A549 treated with AZD9567 at 1 μM for 4 hours (cell line): ENCODE data around the gene POLR2J. TPM values are rescaled to one million over a fixed set of nuclear protein-coding genes. Genes with fewer than 3 reads are reported as not detected.

Experiments
- total RNA-seq: library from RNA; stranded (reverse); fragments of 200-300 nt; extraction: Qiagen RNA extraction; gene quantifications from 5 replicates; pipeline ENCODE4 v1.2.3, GENCODE V29; 2022; ENCODE audit not compliant: insufficient read depth

The POLR2J gene
- total RNA-seq = 93.0 to 111 TPM (median 107 TPM) in 5 replicates

GRCh38 chr7:102478314-102479208, at the start of gene POLR2J:
POLR2J (minus strand) TSS chr7:102478922; CDS start chr7:102478860, 62 bp downstream.

GRCh38 chr7:102517550-102518147, 38.9 kb upstream of the POLR2J start, which contains the start of gene RASA4B:
RASA4B (minus strand) TSS chr7:102517777; CDS start chr7:102517710, 67 bp downstream.

GRCh38 chr7:102464577-102465280, 14.0 kb downstream of the POLR2J start, which contains the start of the genes ALKBH4 and LRWD1:
ALKBH4 (minus strand) TSS chr7:102464863; CDS start chr7:102464836, 27 bp downstream.
LRWD1 (plus strand) TSS chr7:102464984; CDS start chr7:102465081, 97 bp downstream.

DNA sequence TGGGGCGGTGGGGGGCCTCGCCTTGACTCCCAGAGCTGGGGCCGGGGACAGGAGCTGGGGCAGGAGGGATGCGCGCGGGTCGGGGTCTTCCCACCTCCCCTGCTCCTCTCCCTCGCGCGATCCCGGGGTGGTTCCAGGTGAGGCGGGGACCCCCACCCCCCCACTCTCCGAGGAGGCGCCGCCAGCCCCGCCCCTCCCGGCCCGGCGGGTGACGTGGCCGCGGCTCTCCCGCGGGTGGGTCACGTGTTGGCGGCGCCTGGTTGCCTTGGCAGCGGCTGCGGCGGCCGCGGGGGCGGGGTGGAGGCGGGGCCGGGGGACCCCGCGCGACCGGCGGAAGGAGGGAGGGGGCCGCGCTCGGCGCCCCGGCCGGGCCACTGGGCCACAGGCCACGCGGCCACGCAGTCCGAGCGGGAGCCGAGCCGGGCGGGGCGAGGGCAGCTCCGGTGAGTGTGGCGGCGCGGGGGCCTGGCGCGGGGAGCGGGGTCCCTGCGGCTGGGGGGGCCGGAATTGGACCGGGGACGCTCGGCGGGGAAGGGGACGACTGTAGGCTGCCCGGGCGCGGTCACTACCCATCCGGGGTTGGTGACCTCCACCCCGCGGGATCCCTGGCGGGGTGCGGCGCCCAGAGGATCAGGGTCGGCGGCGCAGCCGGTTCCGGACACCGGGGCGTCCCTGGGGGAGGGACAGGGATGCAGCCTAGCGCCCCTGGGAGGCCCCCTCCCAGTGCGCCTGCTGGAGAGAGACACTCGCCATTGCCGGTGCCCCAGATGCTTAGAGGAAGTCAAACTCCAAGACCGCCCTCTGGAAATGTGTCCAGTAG, 45.3 kb downstream of the POLR2J start, which contains the start of gene ORAI2:
Gene ORAI2 (plus strand): TSS at position 357 of the 820 bp plus-strand sequence. CDS start 5,382 bp downstream, outside the sequence.

Other genes with a start within 250 kb of the POLR2J start
- gene SH2B2, start 192.1 kb downstream of the POLR2J start, total RNA-seq = 2.7 to 3.8 TPM (median 3.6 TPM) in 4 of 5 replicates, not detected in the other
- not detected in 5 replicates for gene SPDYE6, start 122.5 kb downstream of the POLR2J start, total RNA-seq
- gene PRKRIP1, start 82.6 kb downstream of the POLR2J start, total RNA-seq = 19.5 to 24.7 TPM (median 23.6 TPM) in 5 replicates
- gene ORAI2, start 45.3 kb downstream of the POLR2J start, total RNA-seq = 22.2 to 34.0 TPM (median 33.6 TPM) in 5 replicates
- 8.6 to 10.7 TPM (median 8.8 TPM) in 5 replicates for gene ALKBH4, start 14.1 kb downstream of the POLR2J start, total RNA-seq
- gene LRWD1, start 13.9 kb downstream of the POLR2J start, total RNA-seq = 27.4 to 36.9 TPM (median 34.1 TPM) in 5 replicates
- gene RASA4B, start 38.9 kb upstream of the POLR2J start, total RNA-seq = 1.5 to 2.2 TPM (median 1.8 TPM) in 5 replicates
- gene UPK3BL2, start 64.8 kb upstream of the POLR2J start, total RNA-seq = 2.4 to 3.8 TPM (median 2.8 TPM) in 4 of 5 replicates, not detected in the other
- 0.07 TPM in 1 of 5 replicates, not detected in the others for gene SPDYE2, start 72.3 kb upstream of the POLR2J start, total RNA-seq
- gene POLR2J3, start 93.7 kb upstream of the POLR2J start, total RNA-seq = 14.1 to 45.7 TPM (median 36.2 TPM) in 5 replicates
- gene RASA4, start 137.8 kb upstream of the POLR2J start, total RNA-seq = 2.0 to 3.1 TPM (median 2.4 TPM) in 4 of 5 replicates, not detected in the other
- gene UPK3BL1, start 163.9 kb upstream of the POLR2J start, total RNA-seq = 13.9 to 18.5 TPM (median 16.2 TPM) in 5 replicates
- gene SPDYE2B, start 171.4 kb upstream of the POLR2J start, total RNA-seq = not detected in 5 replicates
- gene POLR2J2, start 192.7 kb upstream of the POLR2J start, total RNA-seq = 0.33 to 0.69 TPM (median 0.59 TPM) in 4 of 5 replicates, not detected in the other